ENCODE data around the gene USP10. TPM values are rescaled to one million over a fixed set of nuclear protein-coding genes. Genes with fewer than 3 reads are reported as not detected.

The USP10 gene
- total RNA-seq, 4 donors from 2014 or later: 61.1 to 103 (median 74.4) TPM

- TF ChIP-seq CTCF (IDR thresholded peaks at IDR 0.05 in 4 of 5, conservative IDR thresholded peaks at IDR 0.05 in 1 of 5) (no peak), POLR2A (IDR thresholded peaks at IDR 0.05) (no peak)
- no peaks in the 10 kb centered on the region for H3K27me3 ChIP-seq
- H3K4me3 ChIP-seq: no peak overlapping the region
- H3K9me3 ChIP-seq: no peaks in the 10 kb centered on the region
- peaks cover 0 to 43% of the 10 kb centered on the region in 2 donors for H3K36me3 ChIP-seq
- no peak for DNase-seq
- H3K27ac ChIP-seq: no peak overlapping the region
- ATAC-seq: no peak
- no peaks in the 10 kb centered on the region for H3K4me1 ChIP-seq
- intact Hi-C loops (cut with DNase I; ENCODE audit: low total_unique reads): no loop called here
- in situ Hi-C loops (cut with MboI; ENCODE audit: low sequenced_read_pairs in 4 of 4): no loop called here
Observed at GRCh38 chr16:84654998-84655397, 44.8 kb upstream of the USP10 start.

- intact Hi-C loops (cut with DNase I; ENCODE audit: low total_unique reads) (no loop called here), in situ Hi-C loops (cut with MboI; ENCODE audit: low sequenced_read_pairs in 4 of 4) (no loop called here)
- no peaks in the 10 kb centered on the region for H3K9me3 ChIP-seq
- no peaks in the 10 kb centered on the region for H3K4me1 ChIP-seq
- no peak for DNase-seq
- H3K27me3 ChIP-seq: no peaks in the 10 kb centered on the region
- H3K27ac ChIP-seq: no peak overlapping the region
- no peak for ATAC-seq
- H3K36me3 ChIP-seq: peaks cover 0 to 58% of the 10 kb centered on the region in 2 donors
- TF ChIP-seq POLR2A (IDR thresholded peaks at IDR 0.05): no peak
- no peak for TF ChIP-seq CTCF (IDR thresholded peaks at IDR 0.05 in 4 of 5, conservative IDR thresholded peaks at IDR 0.05 in 1 of 5)
- H3K4me3 ChIP-seq: no peak overlapping the region
Observed at GRCh38 chr16:84656649-84657048, 43.2 kb upstream of the USP10 start.

- no peak for TF ChIP-seq POLR2A (IDR thresholded peaks at IDR 0.05)
- TF ChIP-seq CTCF (IDR thresholded peaks at IDR 0.05 in 4 of 5, conservative IDR thresholded peaks at IDR 0.05 in 1 of 5): no peak
- intact Hi-C loops (cut with DNase I; ENCODE audit: low total_unique reads): no loop called here
- no peak overlapping the region for H3K27ac ChIP-seq
- H3K27me3 ChIP-seq: no peaks in the 10 kb centered on the region
- H3K4me1 ChIP-seq: no peaks in the 10 kb centered on the region
- peaks cover 0 to 62% of the 10 kb centered on the region in 2 donors for H3K36me3 ChIP-seq
- no peak for ATAC-seq
- no peak overlapping the region for H3K4me3 ChIP-seq
- in situ Hi-C loops (cut with MboI; ENCODE audit: low sequenced_read_pairs in 4 of 4): no loop called here
- H3K9me3 ChIP-seq: no peaks in the 10 kb centered on the region
- no peak for DNase-seq
Observed at GRCh38 chr16:84657229-84657837, 42.5 kb upstream of the USP10 start.

- Histone ChIP-seq H3K36me3 (peaks cover 0 to 70% of the 10 kb centered on the region in 2 donors), H3K27me3 (no peaks in the 10 kb centered on the region), H3K4me3 (no peak overlapping the region), H3K4me1 (no peaks in the 10 kb centered on the region), H3K9me3 (no peaks in the 10 kb centered on the region), H3K27ac (no peak overlapping the region)
- no peak for ATAC-seq
- intact Hi-C loops (cut with DNase I; ENCODE audit: low total_unique reads) (no loop called here), in situ Hi-C loops (cut with MboI; ENCODE audit: low sequenced_read_pairs in 4 of 4) (no loop called here)
- DNase-seq: no peak
- TF ChIP-seq POLR2A (IDR thresholded peaks at IDR 0.05): no peak
- TF ChIP-seq CTCF (IDR thresholded peaks at IDR 0.05 in 4 of 5, conservative IDR thresholded peaks at IDR 0.05 in 1 of 5): no peak
Observed at GRCh38 chr16:84658690-84659089, 41.1 kb upstream of the USP10 start.
